ENCODE results near the gene FBXO36. TPM values are rescaled to one million over a fixed set of nuclear protein-coding genes. Genes with fewer than 3 reads are reported as not detected.

Gene FBXO36
- total RNA-seq, 1 experiment from 2014 or later: 3.8 TPM

- TF ChIP-seq RAD21 (IDR thresholded peaks at IDR 0.05; ENCODE audit: low read depth) (no peak), POLR2A (IDR thresholded peaks at IDR 0.05; ENCODE audit: borderline replicate concordance, extremely low read depth, insufficient read depth, insufficient read length) (no peak), CBX3 (IDR thresholded peaks at IDR 0.05; ENCODE audit: low read depth) (no peak), SRF (IDR thresholded peaks at IDR 0.05; ENCODE audit: low read depth) (no peak)
These were observed 119.9 kb downstream of the FBXO36 start (continued) for GRCh38 chr2:230042195-230042594.

GRCh38 chr2:230043025-230043424 is 120.7 kb downstream of the FBXO36 start:
- DNase-seq (ENCODE audit: low read depth, low spot score) (no peak), ATAC-seq (no peak)
- intact Hi-C loops (cut with micrococcal nuclease): no loop called here
- no TSS peak for BruUV-seq (replicated peaks)
- no peaks in the 10 kb centered on the region for H4K20me1 ChIP-seq (ENCODE audit: insufficient read depth)
- no peaks in the 10 kb centered on the region for H3K9me2 ChIP-seq (ENCODE audit: insufficient read depth)
- CTCF ChIA-PET: no interaction called here
- H3K4me3 ChIP-seq (replicated peaks in 1 of 2; ENCODE audit: low read depth in 1 of 2, low read length in 2 of 2): no peak overlapping the region
- TF ChIP-seq RAD21 (IDR thresholded peaks at IDR 0.05; ENCODE audit: low read depth): no peak
- TF ChIP-seq CTCF (IDR thresholded peaks at IDR 0.05 in 2 of 3, conservative IDR thresholded peaks at IDR 0.05 in 1 of 3; ENCODE audit: borderline replicate concordance in 1 of 3, insufficient read depth in 1 of 3, low read depth in 2 of 3, low read length in 2 of 3): no peak
- TF ChIP-seq CBX3 (IDR thresholded peaks at IDR 0.05; ENCODE audit: low read depth): no peak
- no peak for TF ChIP-seq POLR2AphosphoS5 (IDR thresholded peaks at IDR 0.05; ENCODE audit: low read depth, low read length)
- no peak for TF ChIP-seq FOSL1 (IDR thresholded peaks at IDR 0.05; ENCODE audit: low read depth)
- no peak for TF ChIP-seq SRF (IDR thresholded peaks at IDR 0.05; ENCODE audit: low read depth)
- TF ChIP-seq ZNF274 (IDR thresholded peaks at IDR 0.05; ENCODE audit: low read depth, low read length): no peak
- no peak for TF ChIP-seq ZFX (IDR thresholded peaks at IDR 0.05)
- TF ChIP-seq TCF7L2 (IDR thresholded peaks at IDR 0.05; ENCODE audit: borderline replicate concordance, extremely low read depth, insufficient read depth, insufficient read length): no peak
- no peak for TF ChIP-seq CEBPB (IDR thresholded peaks at IDR 0.05; ENCODE audit: low read depth)
- no peak for TF ChIP-seq ZBTB33 (IDR thresholded peaks at IDR 0.05; ENCODE audit: extremely low read depth, insufficient replicate concordance, low read length)
- no peak for TF ChIP-seq MAX (IDR thresholded peaks at IDR 0.05)
- TF ChIP-seq SP1 (IDR thresholded peaks at IDR 0.05; ENCODE audit: low read depth): no peak
- no peak for TF ChIP-seq JUND (IDR thresholded peaks at IDR 0.05)
- H3K27me3 ChIP-seq (ENCODE audit: insufficient read depth, low read length): no peaks in the 10 kb centered on the region
- H3K4me1 ChIP-seq (ENCODE audit: control insufficient read depth in 1 of 2, insufficient read depth in 2 of 2, low read length in 2 of 2): no peaks in the 10 kb centered on the region
- no peak overlapping the region for H3K9ac ChIP-seq (ENCODE audit: low read length)
- no peak overlapping the region for H3K27ac ChIP-seq (ENCODE audit: low read depth, low read length)
- 0 out of 4 replicates have a peak, but pooled peaks cover 0 to 5% of the 10 kb centered on the region in 2 experiments for H3K36me3 ChIP-seq (ENCODE audit: control insufficient read depth in 1 of 2, insufficient read depth in 2 of 2, low read length in 2 of 2)
- no peaks in the 10 kb centered on the region for H3K9me3 ChIP-seq (ENCODE audit: control insufficient read depth in 1 of 2, insufficient read depth in 1 of 2, low read depth in 1 of 2, low read length in 2 of 2)
- RAD21 ChIA-PET (ENCODE audit: low non-redundant PET in 1 of 2, low total read pairs in 2 of 2, uncharacterized antibody in 2 of 2, unreplicated experiment in 2 of 2): interaction anchor here in 1 of 2 experiments (0.5 kb wide), 1 partner anchor 9 kb away, joined by 3 read pairs; no protein-coding TSS in a partner anchor
- no peaks in the 10 kb centered on the region for H3K79me2 ChIP-seq (ENCODE audit: insufficient read depth, low read length)
- H2AFZ ChIP-seq (ENCODE audit: low read depth, low read length, poor library complexity, severe bottlenecking): no peak overlapping the region
- H3K4me2 ChIP-seq (ENCODE audit: low read length): no peak overlapping the region
- POLR2A ChIA-PET: no interaction called here

All from HCT116 (cell line).